GM19193 (cell line): ENCODE results near the gene LRRC7.

Source experiments
- POLR2A ChIP-seq: IDR thresholded peaks from 4 replicates; pipeline ENCODE4 v1.6.1; 2011; ENCODE audit not compliant: insufficient read depth, insufficient read length; ENCODE audit errors: extremely low read depth

The LRRC7 gene

GRCh38 chr1:69570356-69570755, 2.6 kb downstream of the LRRC7 start:
- no peak for TF ChIP-seq POLR2A

GRCh38 chr1:69572921-69573320, 5.2 kb downstream of the LRRC7 start:
- no peak for TF ChIP-seq POLR2A

- no peak for TF ChIP-seq POLR2A
These were observed 6.2 kb downstream of the LRRC7 start for GRCh38 chr1:69573911-69574310.

- TF ChIP-seq POLR2A: no peak
These were observed 17.9 kb downstream of the LRRC7 start for GRCh38 chr1:69585666-69586065.

GRCh38 chr1:69587391-69587790, 19.7 kb downstream of the LRRC7 start:
- TF ChIP-seq POLR2A: no peak

GRCh38 chr1:69589799-69590198, 22.1 kb downstream of the LRRC7 start:
- TF ChIP-seq POLR2A: no peak

GRCh38 chr1:69592341-69592740, 24.6 kb downstream of the LRRC7 start:
- TF ChIP-seq POLR2A: no peak

- no peak for TF ChIP-seq POLR2A
These were observed 27.8 kb downstream of the LRRC7 start for GRCh38 chr1:69595486-69595885.

- no peak for TF ChIP-seq POLR2A
These were observed 43.6 kb downstream of the LRRC7 start for GRCh38 chr1:69611316-69611715.

- TF ChIP-seq POLR2A: no peak
These were observed 45.7 kb downstream of the LRRC7 start for GRCh38 chr1:69613414-69613813.

- no peak for TF ChIP-seq POLR2A
These were observed 71.0 kb downstream of the LRRC7 start for GRCh38 chr1:69638673-69639072.

GRCh38 chr1:69639159-69639558, 71.4 kb downstream of the LRRC7 start:
- TF ChIP-seq POLR2A: no peak

GRCh38 chr1:69643266-69643665, 75.5 kb downstream of the LRRC7 start:
- TF ChIP-seq POLR2A: no peak

GRCh38 chr1:69645477-69645876, 77.8 kb downstream of the LRRC7 start:
- TF ChIP-seq POLR2A: no peak

- TF ChIP-seq POLR2A: no peak
These were observed 80.8 kb downstream of the LRRC7 start for GRCh38 chr1:69648486-69648885.

GRCh38 chr1:69649383-69649990, 81.8 kb downstream of the LRRC7 start:
- no peak for TF ChIP-seq POLR2A

- no peak for TF ChIP-seq POLR2A
These were observed 83.1 kb downstream of the LRRC7 start for GRCh38 chr1:69650779-69651178.
